ENCODE measurements around the gene CASKIN1.

DNA sequence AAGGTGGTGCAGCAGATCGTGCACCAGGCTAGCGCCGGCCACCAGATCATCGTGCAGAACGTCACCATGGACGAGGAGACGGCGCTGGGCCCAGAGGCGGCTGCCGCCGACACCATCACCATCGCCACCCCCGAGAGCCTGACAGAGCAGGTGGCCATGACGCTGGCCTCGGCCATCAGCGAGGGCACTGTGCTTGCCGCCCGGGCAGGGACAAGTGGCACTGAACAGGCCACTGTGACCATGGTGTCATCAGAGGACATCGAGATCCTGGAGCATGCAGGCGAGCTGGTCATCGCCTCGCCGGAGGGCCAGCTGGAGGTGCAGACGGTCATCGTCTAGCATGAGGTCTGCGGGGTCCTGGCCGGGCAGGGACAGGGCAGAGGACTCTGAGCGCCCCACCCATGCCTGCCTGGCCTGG is 38.8 kb upstream of the CASKIN1 start:
- TF ChIP-seq, protein P1, sequence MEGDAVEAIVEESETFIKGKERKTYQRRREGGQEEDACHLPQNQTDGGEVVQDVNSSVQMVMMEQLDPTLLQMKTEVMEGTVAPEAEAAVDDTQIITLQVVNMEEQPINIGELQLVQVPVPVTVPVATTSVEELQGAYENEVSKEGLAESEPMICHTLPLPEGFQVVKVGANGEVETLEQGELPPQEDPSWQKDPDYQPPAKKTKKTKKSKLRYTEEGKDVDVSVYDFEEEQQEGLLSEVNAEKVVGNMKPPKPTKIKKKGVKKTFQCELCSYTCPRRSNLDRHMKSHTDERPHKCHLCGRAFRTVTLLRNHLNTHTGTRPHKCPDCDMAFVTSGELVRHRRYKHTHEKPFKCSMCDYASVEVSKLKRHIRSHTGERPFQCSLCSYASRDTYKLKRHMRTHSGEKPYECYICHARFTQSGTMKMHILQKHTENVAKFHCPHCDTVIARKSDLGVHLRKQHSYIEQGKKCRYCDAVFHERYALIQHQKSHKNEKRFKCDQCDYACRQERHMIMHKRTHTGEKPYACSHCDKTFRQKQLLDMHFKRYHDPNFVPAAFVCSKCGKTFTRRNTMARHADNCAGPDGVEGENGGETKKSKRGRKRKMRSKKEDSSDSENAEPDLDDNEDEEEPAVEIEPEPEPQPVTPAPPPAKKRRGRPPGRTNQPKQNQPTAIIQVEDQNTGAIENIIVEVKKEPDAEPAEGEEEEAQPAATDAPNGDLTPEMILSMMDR (IDR thresholded peaks at IDR 0.05; ENCODE audit: low read length) = no peak
- no peak for TF ChIP-seq EZH2 (IDR thresholded peaks at IDR 0.05; ENCODE audit: borderline replicate concordance, low read length)
